A673 (cell line): Measurements from ENCODE around the gene RSRC1.

Experiments
- CTCF ChIP-seq: fragments of 300-800, 200-600 bp; sonication (generic); conservative IDR thresholded peaks from 2 replicates; pipeline ENCODE4 v1.5.1; 2017; ENCODE audit warnings: low read depth, mild to moderate bottlenecking, antibody characterized with exemption, low read length, moderate library complexity, mixed read lengths
- EZH2 ChIP-seq: fragments of 200-600 bp; sonication (generic); IDR thresholded peaks from 2 replicates; pipeline ENCODE4 v1.6.1; 2017; ENCODE audit warnings: borderline replicate concordance, low read depth, mild to moderate bottlenecking, mixed read lengths, antibody characterized with exemption, low read length; ENCODE audit not compliant: poor library complexity, severe bottlenecking

DNA sequence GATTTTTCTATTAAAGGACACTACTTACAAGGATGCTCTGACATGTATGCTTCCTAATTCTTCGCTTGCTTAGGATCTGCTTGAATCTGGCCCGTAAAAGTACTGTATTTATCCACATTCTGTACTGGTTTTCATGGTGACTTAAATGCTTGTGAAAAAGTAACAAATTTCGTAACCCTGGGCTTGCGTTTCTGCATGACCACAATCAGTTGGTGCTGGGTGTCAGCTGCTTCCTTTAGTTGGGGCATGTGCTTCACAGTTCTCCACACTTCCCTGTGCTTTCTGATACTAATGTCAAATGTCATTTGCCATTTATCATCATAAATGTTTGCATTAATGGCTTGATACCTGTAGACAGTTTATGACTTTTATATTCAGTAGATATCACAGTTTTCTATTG is 242.7 kb downstream of the RSRC1 start:
- TF ChIP-seq CTCF (no peak), EZH2 (no peak)
